Kidney (tissue), 14 donors: ENCODE measurements around the gene GSTM2. TPM values are rescaled to one million over a fixed set of nuclear protein-coding genes. Genes with fewer than 3 reads are reported as not detected.
"Not testable (repeated sequence)": the region's sequence is repeated elsewhere in the genome, so short reads cannot be mapped to it uniquely, and the experiment has no call there.

Source experiments
- DNase-seq, 5 donors: peaks; one replicate each; pipeline ENCODE4 v3.0.0-alpha.2; 2013 to 2020
- FAIRE-seq: peaks from 2 replicates; lab custom pipeline; 2012; peaks lifted over from hg19 to GRCh38; lab: Jason Lieb, UNC
- H3K27ac ChIP-seq, 2 donors: one replicate each; pipeline ENCODE4 v1.7.0; 2013; ENCODE audit warnings: low read depth in 2 of 2, low read length in 2 of 2, inconsistent platforms in 1 of 2
- H3K27me3 ChIP-seq: one replicate; pipeline ENCODE4 v1.7.1; 2013; ENCODE audit warnings: low read length, inconsistent platforms; ENCODE audit not compliant: control insufficient read depth, insufficient read depth
- H3K36me3 ChIP-seq, 3 donors: one replicate each; pipeline versions ENCODE4 v1.7.0 to v1.7.1; 2013; ENCODE audit warnings: low read length in 3 of 3, control low read depth in 1 of 3, inconsistent platforms in 1 of 3; ENCODE audit not compliant: insufficient read depth in 3 of 3, control insufficient read depth in 2 of 3
- H3K4me1 ChIP-seq, 3 donors: one replicate each; pipeline versions ENCODE4 v1.7.0 to v1.7.1; 2013; ENCODE audit warnings: low read length in 3 of 3, inconsistent platforms in 1 of 3, low read depth in 1 of 3; ENCODE audit not compliant: control insufficient read depth in 2 of 3, insufficient read depth in 2 of 3
- H3K4me3 ChIP-seq, 3 donors: one replicate each; pipeline versions ENCODE4 v1.7.0 to v1.8.1; 2013; ENCODE audit warnings: low read length in 3 of 3, control low read depth in 1 of 3, inconsistent platforms in 1 of 3
- H3K9ac ChIP-seq, 3 donors: one replicate each; pipeline versions ENCODE4 v1.7.0 to v1.7.1; 2013; ENCODE audit warnings: low read length in 3 of 3, control low read depth in 1 of 3, inconsistent platforms in 1 of 3
- H3K9me3 ChIP-seq, 3 donors: one replicate each; pipeline versions ENCODE4 v1.7.0 to v1.7.1; 2013; ENCODE audit warnings: low read length in 3 of 3, control low read depth in 1 of 3, inconsistent platforms in 1 of 3; ENCODE audit not compliant: control insufficient read depth in 2 of 3, insufficient read depth in 1 of 3
- CTCF ChIP-seq: IDR thresholded peaks from 3 replicates; pipeline ENCODE4 v1.5.1; 2012; ENCODE audit warnings: mild to moderate bottlenecking, moderate library complexity, borderline replicate concordance; ENCODE audit not compliant: insufficient read depth; ENCODE audit errors: extremely low read depth
- intact Hi-C: fragments of 100-400 bp; cut with DNase I; formaldehyde crosslinking; loops from one replicate; pipeline ENCODE4 v1.11.1; 2022
- polyA plus RNA-seq: library from polyadenylated mRNA; stranded (reverse); fragments of 350-450 nt; fragmentation: Illumina TruSeq; extraction: RNeasy Lipid Tissue Mini Kit (QIAGEN cat#74804); gene quantifications from one replicate; pipeline ENCODE4 v1.2.3, GENCODE V29; 2014; ENCODE audit warnings: low read depth, low replicate concordance; ENCODE audit not compliant: insufficient read depth
- total RNA-seq: library from RNA; stranded (reverse); fragmentation: NEBNext Ultra II Directional; extraction: Animal tissue kit (Norgen Biotek cat#: 25700); gene quantifications from one replicate; pipeline ENCODE4 v1.2.1, GENCODE V29; 2021
- donor health status: control.
- donor health status: control.
- donor health status: control.
- donor health status: control.
- donor health status: control.
- donor health status: DM: yes; HTN: yes; CAD: no.
- donor health status: Normal renal cell carcinoma (clear cell type).

GSTM2 gene
- total and polyA plus RNA-seq, 2 donors from 2014 or later: 47.1 to 116 TPM

- no peak for DNase-seq
- Histone ChIP-seq H3K27ac (no peak overlapping the region), H3K4me3 (no peak overlapping the region), H3K27me3 (no peaks in the 10 kb centered on the region), H3K9me3 (no peaks in the 10 kb centered on the region), H3K4me1 (no peaks in the 10 kb centered on the region), H3K9ac (no peak overlapping the region), H3K36me3 (no peaks in the 10 kb centered on the region)
- TF ChIP-seq CTCF: no peak
- FAIRE-seq: no peak
- intact Hi-C loops: no loop called here
Measured at GRCh38 chr1:109697066-109697465, 29.2 kb downstream of the GSTM2 start.

DNA sequence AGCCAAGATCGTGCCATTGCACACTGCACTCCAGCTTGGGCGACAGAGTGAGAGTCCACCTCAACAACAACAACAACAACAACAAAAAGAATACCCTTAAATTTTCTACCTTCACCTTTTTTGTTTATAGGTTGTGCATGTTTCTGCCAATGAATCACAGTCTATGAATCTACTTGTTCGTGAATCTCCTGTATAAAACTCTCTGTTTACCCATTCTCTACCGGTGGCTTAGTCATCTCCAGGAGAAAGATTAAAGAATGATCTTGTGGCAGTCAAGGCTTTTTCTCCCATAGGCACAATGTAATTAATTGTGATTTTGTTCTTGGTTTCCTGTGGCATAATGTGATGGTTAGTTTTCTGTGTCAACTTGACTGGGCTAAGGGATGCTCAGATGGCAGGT, 30.0 kb downstream of the GSTM2 start:
- FAIRE-seq, intact Hi-C loops, H3K4me3 ChIP-seq, DNase-seq, H3K27me3 ChIP-seq, H3K36me3 ChIP-seq, H3K9me3 ChIP-seq, H3K27ac ChIP-seq, H3K4me1 ChIP-seq, H3K9ac ChIP-seq: not testable (repeated sequence)

GRCh38 chr1:109702940-109703339, 35.1 kb downstream of the GSTM2 start:
- DNase-seq, H3K27me3 ChIP-seq, H3K9me3 ChIP-seq, H3K36me3 ChIP-seq, H3K27ac ChIP-seq, FAIRE-seq, H3K4me3 ChIP-seq, H3K9ac ChIP-seq, H3K4me1 ChIP-seq, intact Hi-C loops: not testable (repeated sequence)

DNA sequence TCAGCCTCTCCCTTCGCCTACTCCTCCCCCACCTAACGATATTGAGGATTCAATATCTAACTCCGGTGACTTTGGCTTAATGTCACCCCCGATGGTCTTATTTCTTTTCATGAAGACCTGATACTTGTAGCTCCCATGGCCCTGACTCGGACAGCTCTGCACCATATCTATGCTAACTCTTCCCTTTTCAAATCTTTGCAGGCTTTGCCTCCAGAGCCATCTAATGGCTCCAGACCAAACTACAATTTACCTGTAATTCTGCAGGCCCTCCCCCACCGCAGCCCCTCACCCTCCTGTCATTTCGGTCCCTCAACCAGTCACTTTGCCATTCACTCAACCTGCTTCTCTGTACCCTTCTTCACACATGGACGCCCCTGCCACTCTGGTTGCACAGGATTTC, 36.3 kb downstream of the GSTM2 start:
- DNase-seq (peak in 1 of 5 donors; percentile 10), FAIRE-seq (no peak)
- H3K36me3 ChIP-seq: no peaks in the 10 kb centered on the region
- H3K9ac ChIP-seq: no peak overlapping the region
- no peak for TF ChIP-seq CTCF
- H3K27ac ChIP-seq: no peak overlapping the region
- H3K9me3 ChIP-seq: no peaks in the 10 kb centered on the region
- intact Hi-C loops: no loop called here
- H3K27me3 ChIP-seq: no peaks in the 10 kb centered on the region
- no peak overlapping the region for H3K4me3 ChIP-seq
- peaks cover 0 to 3% (median 0%) of the 10 kb centered on the region in 3 donors for H3K4me1 ChIP-seq

GRCh38 chr1:109705411-109705810, 37.6 kb downstream of the GSTM2 start:
- no peak overlapping the region for H3K9ac ChIP-seq
- no peak overlapping the region for H3K4me3 ChIP-seq
- no peak for FAIRE-seq
- peaks cover 0 to 3% (median 0%) of the 10 kb centered on the region in 3 donors for H3K4me1 ChIP-seq
- no peak for TF ChIP-seq CTCF
- H3K27me3 ChIP-seq: no peaks in the 10 kb centered on the region
- H3K36me3 ChIP-seq: no peaks in the 10 kb centered on the region
- H3K9me3 ChIP-seq: no peaks in the 10 kb centered on the region
- intact Hi-C loops: no loop called here
- peak in 1 of 5 donors; percentile 8 for DNase-seq
- no peak overlapping the region for H3K27ac ChIP-seq

GRCh38 chr1:109708949-109709348, 41.1 kb downstream of the GSTM2 start:
- not testable (repeated sequence) for H3K27ac ChIP-seq, DNase-seq

More at GRCh38 chr1:109708949-109709348, 41.1 kb downstream of the GSTM2 start:
- H3K27me3 ChIP-seq, H3K9me3 ChIP-seq, FAIRE-seq, H3K36me3 ChIP-seq, H3K4me1 ChIP-seq, H3K9ac ChIP-seq, H3K4me3 ChIP-seq, intact Hi-C loops: not testable (repeated sequence)
